HFF-Myc (cell line): ENCODE data around the gene JSRP1.

Experiments
- DNase-seq: peaks from one replicate; pipeline ENCODE4 v3.0.0-alpha.2; 2011; ENCODE audit warnings: low read depth; ENCODE audit errors: extremely low read depth
- H3K4me3 ChIP-seq: replicated peaks from 2 replicates; pipeline ENCODE4 v1.5.1; 2011; ENCODE audit warnings: low read depth, mild to moderate bottlenecking, control low read depth, low read length
- TF ChIP-seq, protein P1 (sequence below): IDR thresholded peaks from 2 replicates; pipeline ENCODE4 v1.5.1; 2012; ENCODE audit warnings: mild to moderate bottlenecking, low read depth, low read length, control low read depth; ENCODE audit errors: missing control alignments

JSRP1 gene

DNA sequence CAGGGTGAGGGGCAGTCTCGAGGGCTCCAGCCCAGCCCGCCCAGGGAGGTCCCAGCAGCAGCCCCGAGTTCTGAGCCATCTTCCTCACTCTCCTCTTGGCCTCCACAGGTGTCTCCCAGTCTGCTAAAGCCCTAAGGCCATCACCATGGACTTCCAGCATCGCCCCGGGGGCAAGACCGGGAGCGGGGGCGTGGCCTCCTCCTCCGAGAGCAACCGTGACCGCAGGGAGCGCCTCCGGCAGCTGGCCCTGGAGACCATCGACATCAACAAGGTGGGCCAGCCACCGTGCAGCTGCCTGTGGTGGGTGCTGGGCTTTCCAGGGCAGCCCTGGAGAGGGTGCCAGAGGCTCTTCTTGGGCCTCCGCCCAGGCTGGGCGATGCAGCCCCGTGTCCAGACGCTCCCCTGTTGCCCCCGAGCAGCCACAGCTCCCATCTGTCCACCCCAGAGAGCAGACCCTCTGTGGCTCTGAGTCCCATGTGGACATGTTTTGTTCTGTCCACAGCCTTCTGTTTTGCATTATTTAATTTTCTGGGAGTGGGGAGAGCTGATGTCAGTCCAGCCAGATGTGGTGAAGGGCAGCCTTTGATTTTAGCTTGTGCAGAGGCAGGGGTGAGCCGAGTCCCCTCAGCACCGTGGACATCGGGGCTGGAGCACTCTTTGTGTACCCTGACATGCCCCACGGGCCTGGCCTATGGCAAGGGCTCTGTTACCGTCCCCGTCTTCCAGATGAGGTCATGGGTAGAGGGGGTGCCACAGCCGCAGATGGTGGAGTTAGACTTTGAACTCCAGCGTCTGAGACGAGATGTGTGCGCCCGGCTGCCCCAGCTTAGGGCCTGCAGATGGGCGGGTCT is 12.7 kb downstream of the JSRP1 start:
- no peak for DNase-seq
- TF ChIP-seq, protein P1, sequence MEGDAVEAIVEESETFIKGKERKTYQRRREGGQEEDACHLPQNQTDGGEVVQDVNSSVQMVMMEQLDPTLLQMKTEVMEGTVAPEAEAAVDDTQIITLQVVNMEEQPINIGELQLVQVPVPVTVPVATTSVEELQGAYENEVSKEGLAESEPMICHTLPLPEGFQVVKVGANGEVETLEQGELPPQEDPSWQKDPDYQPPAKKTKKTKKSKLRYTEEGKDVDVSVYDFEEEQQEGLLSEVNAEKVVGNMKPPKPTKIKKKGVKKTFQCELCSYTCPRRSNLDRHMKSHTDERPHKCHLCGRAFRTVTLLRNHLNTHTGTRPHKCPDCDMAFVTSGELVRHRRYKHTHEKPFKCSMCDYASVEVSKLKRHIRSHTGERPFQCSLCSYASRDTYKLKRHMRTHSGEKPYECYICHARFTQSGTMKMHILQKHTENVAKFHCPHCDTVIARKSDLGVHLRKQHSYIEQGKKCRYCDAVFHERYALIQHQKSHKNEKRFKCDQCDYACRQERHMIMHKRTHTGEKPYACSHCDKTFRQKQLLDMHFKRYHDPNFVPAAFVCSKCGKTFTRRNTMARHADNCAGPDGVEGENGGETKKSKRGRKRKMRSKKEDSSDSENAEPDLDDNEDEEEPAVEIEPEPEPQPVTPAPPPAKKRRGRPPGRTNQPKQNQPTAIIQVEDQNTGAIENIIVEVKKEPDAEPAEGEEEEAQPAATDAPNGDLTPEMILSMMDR = no peak

DNA sequence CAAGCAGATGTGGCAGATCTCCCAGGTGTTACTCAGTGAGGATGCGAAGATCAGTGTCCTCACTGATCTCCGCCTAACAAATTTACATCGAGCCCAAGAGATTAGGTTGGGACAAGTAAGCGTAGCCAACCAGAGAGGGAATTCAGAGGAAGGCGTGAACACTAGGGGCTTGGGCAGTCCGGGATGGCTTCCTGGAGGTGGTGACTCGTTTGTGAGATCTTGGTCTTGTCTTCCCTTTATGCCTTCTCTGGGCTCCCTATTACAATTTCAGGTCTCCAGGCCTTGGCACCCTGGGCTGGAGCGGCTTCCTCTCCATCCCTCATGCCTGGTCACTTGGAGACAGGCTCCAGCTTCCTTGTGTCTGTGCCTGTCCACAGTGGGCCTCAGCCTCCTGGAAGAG is 13.4 kb downstream of the JSRP1 start:
- TF ChIP-seq, protein P1 = no peak
- no peak overlapping the region for H3K4me3 ChIP-seq
- no peak for DNase-seq

More for the DNA sequence above, 12.7 kb downstream of the JSRP1 start:
- H3K4me3 ChIP-seq = no peak overlapping the region

DNA sequence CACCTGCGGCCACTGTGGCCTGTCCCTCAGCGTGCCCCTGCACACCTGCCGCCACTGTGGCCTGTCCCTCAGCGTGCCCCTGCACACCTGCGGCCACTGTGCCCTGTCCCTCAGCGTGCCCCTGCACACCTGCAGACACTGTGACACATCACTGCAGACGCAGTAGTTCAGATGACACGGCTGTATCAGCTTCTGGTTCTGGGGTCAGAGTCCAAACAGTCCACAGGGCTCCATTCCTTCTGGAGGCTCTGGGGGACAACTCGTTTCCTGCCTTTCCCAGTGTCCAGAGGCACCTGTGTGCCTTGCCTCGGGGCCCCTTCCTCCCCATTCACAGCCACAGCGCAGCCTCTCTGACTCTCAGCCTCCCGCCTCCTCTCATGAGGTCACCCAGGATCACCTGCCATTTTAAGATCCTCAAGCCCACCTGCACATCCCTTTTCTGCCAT is 14.1 kb downstream of the JSRP1 start:
- TF ChIP-seq, protein P1 = no peak
- no peak for DNase-seq
- no peak overlapping the region for H3K4me3 ChIP-seq

DNA sequence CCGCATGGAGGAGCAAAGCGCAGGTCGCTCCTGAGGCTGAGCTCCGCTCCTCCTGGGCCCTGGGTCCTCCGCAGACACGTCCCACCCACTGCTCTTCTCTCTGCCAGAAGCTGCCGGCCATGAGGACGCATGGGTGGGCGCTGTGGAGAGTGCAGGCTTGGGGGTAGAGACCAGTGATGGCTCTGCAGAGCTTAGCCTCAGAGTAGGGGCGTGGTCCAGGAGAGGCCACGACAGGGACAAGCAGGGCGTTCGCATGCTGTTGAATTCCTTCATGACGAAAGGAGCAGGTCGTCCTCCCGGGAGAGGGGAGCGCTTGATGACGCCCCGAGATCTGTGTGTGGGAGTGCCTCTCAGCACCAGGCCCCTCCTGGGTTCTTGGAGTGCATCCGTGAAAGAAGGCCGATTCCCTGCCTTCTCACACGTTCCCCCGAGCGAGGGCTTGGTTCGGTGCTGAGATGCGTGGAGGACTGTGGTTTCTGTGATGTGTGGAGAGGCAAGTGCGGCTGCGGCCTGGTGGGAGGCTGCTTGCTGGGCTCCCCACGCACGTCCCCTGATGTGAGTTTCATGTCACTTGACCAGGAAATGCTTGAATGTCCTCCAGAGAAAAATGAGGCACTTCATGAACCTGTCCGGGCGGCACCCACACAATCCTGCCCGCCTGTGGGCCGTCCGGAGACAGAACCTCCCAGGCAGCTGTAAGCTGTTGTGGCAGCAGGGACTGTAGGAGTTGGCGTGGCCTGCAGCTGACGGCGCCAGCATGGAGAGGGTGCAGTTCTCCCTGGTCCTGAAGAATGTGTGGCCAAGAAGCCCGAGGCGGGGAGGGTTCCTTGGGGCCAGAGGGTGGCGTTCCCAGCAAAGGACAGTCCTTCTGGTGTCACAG is 15.1 kb downstream of the JSRP1 start:
- TF ChIP-seq, protein P1 = no peak
- DNase-seq = no peak
- peak overlapping the region; percentile 89 for H3K4me3 ChIP-seq

DNA sequence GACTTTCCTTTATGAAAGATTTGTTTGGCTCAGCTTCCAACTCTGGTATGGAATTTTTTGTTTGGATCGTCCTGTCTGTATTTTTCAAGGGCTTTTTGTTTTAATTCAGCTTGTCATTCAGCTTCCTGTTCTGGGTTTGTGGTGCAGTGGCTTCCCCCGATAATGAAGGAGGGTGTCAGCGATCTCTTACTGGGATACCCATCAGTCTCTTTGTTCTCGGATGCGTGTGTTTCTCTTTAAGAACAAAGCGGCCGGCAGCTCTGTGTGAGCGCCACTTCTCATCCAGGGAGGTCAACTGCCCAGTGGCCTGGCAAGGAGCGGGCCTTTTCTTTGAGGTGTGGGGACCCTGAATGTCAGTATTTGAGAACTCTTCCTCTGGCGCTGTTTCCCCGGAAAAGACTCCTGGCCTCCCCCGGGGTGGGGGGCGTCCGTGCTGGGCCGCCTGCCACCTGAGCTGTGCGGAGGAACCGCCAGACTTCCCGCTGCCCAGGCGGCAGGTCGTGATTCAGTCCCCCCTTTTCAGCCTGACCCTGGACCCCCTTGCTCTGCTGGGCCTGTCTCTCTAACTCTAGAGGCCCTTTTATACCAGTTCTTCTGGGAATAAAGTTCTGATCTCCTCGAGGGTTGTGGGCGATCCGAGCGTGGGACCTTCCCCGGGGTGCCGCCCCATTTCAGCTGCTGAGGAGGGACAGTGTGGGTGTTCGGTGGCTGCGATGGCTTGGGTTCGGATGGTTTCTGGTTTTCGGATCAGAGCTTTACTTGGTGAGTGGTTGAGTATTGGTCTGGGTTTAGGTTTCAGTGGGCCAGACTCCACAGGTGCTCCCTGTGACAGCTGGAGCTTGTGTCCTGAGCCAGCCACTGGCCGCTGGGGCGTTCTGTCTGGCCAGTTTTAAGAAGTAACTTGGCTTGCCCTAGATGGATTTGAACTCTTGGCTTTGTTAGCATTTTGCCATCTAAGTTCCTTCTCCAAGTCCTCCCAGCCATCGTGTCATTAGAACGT is 16.1 kb downstream of the JSRP1 start:
- peak overlapping the region; percentile 89 for H3K4me3 ChIP-seq
- TF ChIP-seq, protein P1 = no peak
- no peak for DNase-seq

DNA sequence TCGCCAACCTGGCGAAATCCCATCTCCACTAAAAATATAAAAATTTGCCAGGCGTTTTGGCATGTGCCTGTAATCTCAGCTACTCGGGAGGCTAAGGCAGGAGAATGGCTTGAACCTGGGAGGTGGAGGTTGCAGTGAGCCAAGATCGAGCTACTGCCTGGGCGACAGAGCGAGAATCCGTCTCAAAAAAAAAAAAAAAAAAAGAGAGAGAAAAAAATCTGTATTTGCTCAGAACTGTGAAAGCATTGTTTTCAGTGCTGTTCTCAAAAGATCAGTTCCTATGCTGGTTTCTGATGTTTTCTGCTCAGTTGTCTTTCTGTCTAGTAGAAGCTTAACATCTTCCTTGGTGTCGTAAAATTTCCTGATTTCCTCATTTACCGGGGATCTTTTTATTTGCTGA is 17.0 kb downstream of the JSRP1 start:
- peak overlapping the region; percentile 89 for H3K4me3 ChIP-seq

More for the DNA sequence above, 17.0 kb downstream of the JSRP1 start:
- TF ChIP-seq, protein P1 = no peak
- no peak for DNase-seq
